HepG2 (cell line): ENCODE results near the gene TEKTIP1. TPM values are rescaled to one million over a fixed set of nuclear protein-coding genes. Genes with fewer than 3 reads are reported as not detected.

ENCODE experiments used
- ATAC-seq: fragments of 200-7000 bp; cut with Tn5 transposase; 3 replicates; pipeline ENCODE4 v1.9.1; 2020; ENCODE audit warnings: mild to moderate bottlenecking, moderate library complexity
- BruUV-seq: library from RNA; stranded (reverse); fragments of 400-500 nt; replicated peaks from 2 replicates; lab custom pipeline; 2021; lab: Mats Ljungman, UMichigan
- CTCF ChIA-PET: fragments of 300-600 bp; formaldehyde crosslinking; extraction: SDS; loops from one replicate; lab custom pipeline; 2021; ENCODE audit warnings: low total read pairs, inconsistent platforms, low intra/inter-chr PET ratio; lab: Yijun Ruan, JAX
- POLR2A ChIA-PET: fragments of 350-600 bp; sonication (Branson Sonifier 250); formaldehyde crosslinking; loops from one replicate; lab custom pipeline; 2020; ENCODE audit warnings: antibody characterized with exemption, inconsistent platforms; lab: Yijun Ruan, JAX
- DNase-seq: peaks from one replicate; pipeline ENCODE4 v3.0.0-alpha.2; 2015; ENCODE audit warnings: low spot score
- FAIRE-seq: peaks from 3 replicates; lab custom pipeline; 2011; peaks lifted over from hg19 to GRCh38; lab: Jason Lieb, UNC
- H2AFZ ChIP-seq: one replicate; pipeline ENCODE4 v1.6.1; 2011; ENCODE audit warnings: low read length, inconsistent platforms
- H3K27ac ChIP-seq: fragments of 300-600 bp; 3 replicates; pipeline ENCODE4 v1.8.0; 2011; ENCODE audit warnings: mixed run types, mild to moderate bottlenecking, mixed read lengths, low read length, inconsistent platforms; ENCODE audit not compliant: insufficient read depth; ENCODE audit errors: extremely low read length
- H3K27me3 ChIP-seq, 2 experiments: fragments of 200-600 bp in 1 of 2; 2 replicates in 1 of 2; 3 replicates in 1 of 2; pipeline versions ENCODE4 v1.6.0 to v1.8.0; 2011; ENCODE audit warnings: low read length in 2 of 2, mild to moderate bottlenecking in 2 of 2, moderate library complexity in 2 of 2, inconsistent platforms in 1 of 2; ENCODE audit not compliant: insufficient read depth in 2 of 2, control insufficient read depth in 1 of 2
- H3K36me3 ChIP-seq, 2 experiments: fragments of 200-600 bp in 1 of 2; replicated peaks in 1 of 2; 2 replicates in 1 of 2; 3 replicates in 1 of 2; pipeline versions ENCODE4 v1.5.1 to v1.8.0; 2011; ENCODE audit warnings: low read length in 2 of 2, inconsistent platforms in 1 of 2; ENCODE audit not compliant: insufficient read depth in 2 of 2, control insufficient read depth in 1 of 2
- H3K4me1 ChIP-seq: 2 replicates; pipeline ENCODE4 v1.5.1; 2012; ENCODE audit warnings: low read length, inconsistent platforms; ENCODE audit not compliant: insufficient read depth
- H3K4me2 ChIP-seq: 2 replicates; pipeline ENCODE4 v1.6.0; 2011; ENCODE audit warnings: low read depth, low read length, inconsistent platforms
- H3K4me3 ChIP-seq, 3 experiments: fragments of 200-600 bp in 1 of 3; sonication (generic), shearing (Covaris generic) in 1 of 3; replicated peaks in 1 of 3; 2 replicates each; pipeline ENCODE4 v1.5.1; 2011 to 2016; ENCODE audit warnings: low read length in 3 of 3, inconsistent platforms in 2 of 3, low read depth in 2 of 3, mild to moderate bottlenecking in 2 of 3, control low read depth in 1 of 3, mixed read lengths in 1 of 3; ENCODE audit not compliant: insufficient read depth in 1 of 3
- H3K79me2 ChIP-seq: one replicate; pipeline ENCODE4 v1.6.1; 2011; ENCODE audit warnings: low read length, inconsistent platforms; ENCODE audit not compliant: insufficient read depth
- H3K9ac ChIP-seq: 2 replicates; pipeline ENCODE4 v1.6.0; 2011; ENCODE audit warnings: mild to moderate bottlenecking, low read depth, low read length, inconsistent platforms; ENCODE audit not compliant: insufficient read depth
- H3K9me3 ChIP-seq: 2 replicates; pipeline ENCODE4 v1.5.1; 2012; ENCODE audit warnings: mild to moderate bottlenecking, low read length
- H4K20me1 ChIP-seq: 2 replicates; pipeline ENCODE4 v1.6.0; 2011; ENCODE audit warnings: inconsistent platforms, mild to moderate bottlenecking, low read length, moderate library complexity; ENCODE audit not compliant: insufficient read depth
- GABPB1 ChIP-seq: IDR thresholded peaks from 2 replicates; pipeline ENCODE4 v1.6.1; 2016; ENCODE audit warnings: mild to moderate bottlenecking, missing genetic modification reagents, moderate library complexity, missing compliant biosample characterization
- POLR2A ChIP-seq, 2 experiments: IDR thresholded peaks; 2 replicates each; pipeline ENCODE4 v1.6.1; 2011; ENCODE audit warnings: low read depth in 2 of 2, low read length in 2 of 2, mild to moderate bottlenecking in 1 of 2, moderate library complexity in 1 of 2; ENCODE audit not compliant: insufficient read depth in 1 of 2
- RAD21 ChIP-seq: fragments of 450-650 bp; formaldehyde crosslinking; IDR thresholded peaks from 2 replicates; pipeline ENCODE4 v1.5.0; 2020; ENCODE audit warnings: mild to moderate bottlenecking
- TP53 ChIP-seq: sonication (generic); formaldehyde crosslinking; conservative IDR thresholded peaks from 2 replicates; pipeline ENCODE4 v1.4.0; 2020; ENCODE audit warnings: missing genetic modification reagents
- ZBTB38 ChIP-seq: sonication (generic); formaldehyde crosslinking; IDR thresholded peaks from 2 replicates; pipeline ENCODE4 v1.5.1; 2020; ENCODE audit warnings: mild to moderate bottlenecking, missing genetic modification reagents
- ZNF746 ChIP-seq: sonication (generic); formaldehyde crosslinking; IDR thresholded peaks from 2 replicates; pipeline ENCODE4 v1.8.0; 2022; ENCODE audit warnings: mild to moderate bottlenecking, missing genetic modification reagents
- WGBS: methylation state at CpG from one replicate; pipeline ENCODE4 v1.1.6; 2017; ENCODE audit warnings: low lambda C conversion rate; 5-methylcytosine and 5-hydroxymethylcytosine counted together
- in situ Hi-C: cut with HindIII; loops from 2 replicates; pipeline ENCODE4 v1.10.0; 2017; ENCODE audit warnings: low pct_unique_long_range_greater_than_20kb; ENCODE audit not compliant: extremely low pct_ligation_motif_present
- intact Hi-C: fragments of 100-400 bp; cut with micrococcal nuclease; formaldehyde crosslinking; loops from one replicate; pipeline ENCODE4 v1.10.0; 2022; ENCODE audit not compliant: unreplicated experiment
- polyA plus RNA-seq, 8 experiments: library from polyadenylated mRNA; depleted of rRNA in 3 of 8; stranded (reverse) in 7 of 8; unstranded in 1 of 8; fragments of >200 nt; fragmentation: Illumina TruSeq in 4 of 8; extraction: Trizol in 4 of 8; gene quantifications; 2 replicates each; pipeline versions ENCODE4 v1.2.1 to v1.2.3, GENCODE V29; 2011 to 2016; ENCODE audit warnings: low read depth in 4 of 8, missing spikeins in 1 of 8, mixed read lengths in 1 of 8; ENCODE audit not compliant: insufficient read depth in 1 of 8
- total RNA-seq, 5 experiments: library from RNA; depleted of rRNA; stranded (reverse); fragments of >200 nt; fragmentation: Illumina TruSeq; extraction: Trizol; gene quantifications; 2 replicates each; pipeline ENCODE4 v1.2.3, GENCODE V29; 2016; ENCODE audit warnings: low read depth in 1 of 5
- TF ChIP-seq, protein P1 (sequence below): sonication (generic); formaldehyde crosslinking; IDR thresholded peaks from 2 replicates; pipeline ENCODE4 v1.5.0; 2020; ENCODE audit warnings: mild to moderate bottlenecking, missing genetic modification reagents, borderline replicate concordance

TEKTIP1 gene
- total and polyA plus RNA-seq, 2 of the 13 experiments (the other 11 are each of a cell fraction or from before 2014, with no cell fraction given), result not detected

DNA sequence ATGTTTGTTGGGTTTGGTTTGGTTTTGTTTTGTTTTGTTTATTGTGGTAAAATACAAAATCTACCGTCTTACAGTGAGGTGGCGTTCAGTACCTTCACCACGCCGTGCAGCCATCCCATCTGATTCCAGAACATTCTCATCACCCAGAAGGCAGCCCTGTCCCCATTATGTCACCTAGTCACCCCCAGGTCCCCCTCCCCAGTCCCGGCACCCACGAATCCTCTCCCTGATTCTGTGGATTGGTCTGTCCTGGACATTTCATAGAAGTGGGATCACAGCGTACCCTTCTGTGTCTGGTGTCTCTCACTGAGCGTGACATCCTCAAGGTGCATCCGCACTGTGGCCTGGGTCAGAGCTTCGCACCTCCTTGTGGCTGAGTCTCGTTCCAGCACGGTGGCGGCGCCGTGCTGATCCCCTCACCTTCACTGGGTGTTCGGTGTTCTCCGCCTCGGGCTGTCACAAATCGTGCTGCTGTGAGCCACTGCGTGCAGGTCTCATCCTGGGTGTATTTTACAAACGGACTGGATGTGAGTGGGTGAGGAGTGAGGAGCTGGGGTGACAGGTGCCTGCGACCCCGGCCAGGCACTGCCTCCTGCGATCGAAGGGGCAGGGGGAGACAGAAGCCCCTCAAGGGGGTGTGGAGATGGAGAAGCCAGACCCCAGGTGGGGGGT is 580 bp upstream of the TEKTIP1 start:
- Histone ChIP-seq H3K4me3 (no peak overlapping the region), H3K36me3 (peaks cover 4 to 14% of the 10 kb centered on the region in 2 experiments; a peak in 4 of 5 replicates), H3K27me3 (no peaks in the 10 kb centered on the region), H3K4me2 (no peak overlapping the region), H2AFZ (no peak overlapping the region), H3K4me1 (no peaks in the 10 kb centered on the region), H3K27ac (no peak overlapping the region), H3K9me3 (no peaks in the 10 kb centered on the region), H3K9ac (no peak overlapping the region), H4K20me1 (no peaks in the 10 kb centered on the region; the same call in 1 of the 2 replicates), H3K79me2 (no peaks in the 10 kb centered on the region)
- WGBS, result 93% methylated on average over 23 of the region's 25 CpGs
- in situ Hi-C loops (no loop called here), intact Hi-C loops (no loop called here)
- DNase-seq (no peak), FAIRE-seq (no peak), ATAC-seq (peak; percentile 7)
- CTCF ChIA-PET, result no interaction called here
- TF ChIP-seq GABPB1 (CRISPR knock-in tag) (0 out of 2 replicates have a peak, but pooled peaks have one; percentile 3), TP53 (CRISPR knock-in tag) (no peak), POLR2A (IDR thresholded peaks at IDR 0.05; ENCODE audit: insufficient read depth in 1 of 2, low read depth in 2 of 2, low read length in 2 of 2) (peak in 1 of 2 experiments; percentile 13; a peak in 1 of 4 replicates), ZNF746 (CRISPR knock-in tag) (no peak), RAD21 (CRISPR knock-in tag) (0 out of 2 replicates have a peak, but pooled peaks have one; percentile 1), ZBTB38 (CRISPR knock-in tag) (0 out of 2 replicates have a peak, but pooled peaks have one; percentile 34)
- TF ChIP-seq, protein P1, sequence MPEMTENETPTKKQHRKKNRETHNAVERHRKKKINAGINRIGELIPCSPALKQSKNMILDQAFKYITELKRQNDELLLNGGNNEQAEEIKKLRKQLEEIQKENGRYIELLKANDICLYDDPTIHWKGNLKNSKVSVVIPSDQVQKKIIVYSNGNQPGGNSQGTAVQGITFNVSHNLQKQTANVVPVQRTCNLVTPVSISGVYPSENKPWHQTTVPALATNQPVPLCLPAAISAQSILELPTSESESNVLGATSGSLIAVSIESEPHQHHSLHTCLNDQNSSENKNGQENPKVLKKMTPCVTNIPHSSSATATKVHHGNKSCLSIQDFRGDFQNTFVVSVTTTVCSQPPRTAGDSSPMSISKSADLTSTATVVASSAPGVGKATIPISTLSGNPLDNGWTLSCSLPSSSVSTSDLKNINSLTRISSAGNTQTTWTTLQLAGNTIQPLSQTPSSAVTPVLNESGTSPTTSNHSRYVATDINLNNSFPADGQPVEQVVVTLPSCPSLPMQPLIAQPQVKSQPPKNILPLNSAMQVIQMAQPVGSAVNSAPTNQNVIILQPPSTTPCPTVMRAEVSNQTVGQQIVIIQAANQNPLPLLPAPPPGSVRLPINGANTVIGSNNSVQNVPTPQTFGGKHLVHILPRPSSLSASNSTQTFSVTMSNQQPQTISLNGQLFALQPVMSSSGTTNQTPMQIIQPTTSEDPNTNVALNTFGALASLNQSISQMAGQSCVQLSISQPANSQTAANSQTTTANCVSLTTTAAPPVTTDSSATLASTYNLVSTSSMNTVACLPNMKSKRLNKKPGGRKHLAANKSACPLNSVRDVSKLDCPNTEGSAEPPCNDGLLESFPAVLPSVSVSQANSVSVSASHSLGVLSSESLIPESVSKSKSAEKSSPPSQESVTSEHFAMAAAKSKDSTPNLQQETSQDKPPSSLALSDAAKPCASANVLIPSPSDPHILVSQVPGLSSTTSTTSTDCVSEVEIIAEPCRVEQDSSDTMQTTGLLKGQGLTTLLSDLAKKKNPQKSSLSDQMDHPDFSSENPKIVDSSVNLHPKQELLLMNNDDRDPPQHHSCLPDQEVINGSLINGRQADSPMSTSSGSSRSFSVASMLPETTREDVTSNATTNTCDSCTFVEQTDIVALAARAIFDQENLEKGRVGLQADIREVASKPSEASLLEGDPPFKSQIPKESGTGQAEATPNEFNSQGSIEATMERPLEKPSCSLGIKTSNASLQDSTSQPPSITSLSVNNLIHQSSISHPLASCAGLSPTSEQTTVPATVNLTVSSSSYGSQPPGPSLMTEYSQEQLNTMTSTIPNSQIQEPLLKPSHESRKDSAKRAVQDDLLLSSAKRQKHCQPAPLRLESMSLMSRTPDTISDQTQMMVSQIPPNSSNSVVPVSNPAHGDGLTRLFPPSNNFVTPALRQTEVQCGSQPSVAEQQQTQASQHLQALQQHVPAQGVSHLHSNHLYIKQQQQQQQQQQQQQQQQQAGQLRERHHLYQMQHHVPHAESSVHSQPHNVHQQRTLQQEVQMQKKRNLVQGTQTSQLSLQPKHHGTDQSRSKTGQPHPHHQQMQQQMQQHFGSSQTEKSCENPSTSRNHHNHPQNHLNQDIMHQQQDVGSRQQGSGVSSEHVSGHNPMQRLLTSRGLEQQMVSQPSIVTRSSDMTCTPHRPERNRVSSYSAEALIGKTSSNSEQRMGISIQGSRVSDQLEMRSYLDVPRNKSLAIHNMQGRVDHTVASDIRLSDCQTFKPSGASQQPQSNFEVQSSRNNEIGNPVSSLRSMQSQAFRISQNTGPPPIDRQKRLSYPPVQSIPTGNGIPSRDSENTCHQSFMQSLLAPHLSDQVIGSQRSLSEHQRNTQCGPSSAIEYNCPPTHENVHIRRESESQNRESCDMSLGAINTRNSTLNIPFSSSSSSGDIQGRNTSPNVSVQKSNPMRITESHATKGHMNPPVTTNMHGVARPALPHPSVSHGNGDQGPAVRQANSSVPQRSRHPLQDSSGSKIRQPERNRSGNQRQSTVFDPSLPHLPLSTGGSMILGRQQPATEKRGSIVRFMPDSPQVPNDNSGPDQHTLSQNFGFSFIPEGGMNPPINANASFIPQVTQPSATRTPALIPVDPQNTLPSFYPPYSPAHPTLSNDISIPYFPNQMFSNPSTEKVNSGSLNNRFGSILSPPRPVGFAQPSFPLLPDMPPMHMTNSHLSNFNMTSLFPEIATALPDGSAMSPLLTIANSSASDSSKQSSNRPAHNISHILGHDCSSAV (CRISPR knock-in tag), result no peak
- POLR2A ChIA-PET, result no interaction called here
- no TSS peak for BruUV-seq
